WTC11 (cell line): ENCODE data around the gene RAB3A. TPM values are rescaled to one million over a fixed set of nuclear protein-coding genes. Genes with fewer than 3 reads are reported as not detected.

ENCODE experiments used
- ATAC-seq: fragments of 200-7000 bp; cut with Tn5 transposase; 2 replicates; pipeline ENCODE4 v1.10.0; 2021; ENCODE audit warnings: mild to moderate bottlenecking, moderate library complexity
- CTCF ChIA-PET: fragments of 300-600 bp; sonication (Branson Sonifier 250); formaldehyde crosslinking; loops from one replicate; lab custom pipeline; 2021; ENCODE audit warnings: antibody characterized with exemption; lab: Charles Lee
- POLR2A ChIA-PET: fragments of 350-600 bp; sonication (Branson Sonifier 250); formaldehyde crosslinking; loops from one replicate; lab custom pipeline; 2021; ENCODE audit warnings: antibody characterized with exemption; lab: Charles Lee
- DNase-seq: peaks from one replicate; pipeline ENCODE4 v3.0.0; 2021; ENCODE audit warnings: low spot score
- H3K27ac Mint-ChIP-seq: 2 replicates; pipeline ENCODE4 v1.8.0; 2021; ENCODE audit warnings: mixed read lengths
- H3K27me3 Mint-ChIP-seq: 2 replicates; pipeline ENCODE4 v1.8.0; 2021; ENCODE audit warnings: low read depth, mild to moderate bottlenecking, moderate library complexity, mixed read lengths
- H3K36me3 Mint-ChIP-seq: 2 replicates; pipeline ENCODE4 v1.8.0; 2021; ENCODE audit warnings: mixed read lengths
- H3K4me1 Mint-ChIP-seq: 2 replicates; pipeline ENCODE4 v1.8.0; 2022; ENCODE audit warnings: mixed read lengths
- H3K4me3 Mint-ChIP-seq: 2 replicates; pipeline ENCODE4 v1.8.0; 2021; ENCODE audit warnings: mild to moderate bottlenecking, moderate library complexity, mixed read lengths
- H3K9me3 Mint-ChIP-seq: 2 replicates; pipeline ENCODE4 v1.8.0; 2021; ENCODE audit warnings: mixed read lengths
- ATF1 ChIP-seq: sonication (generic); formaldehyde crosslinking; IDR thresholded peaks from 2 replicates; pipeline ENCODE4 v1.8.1; 2023; ENCODE audit warnings: mild to moderate bottlenecking, moderate library complexity, missing genetic modification reagents
- EMX1 ChIP-seq: fragments of 250-450 bp; sonication (Bioruptor Pico); IDR thresholded peaks from 2 replicates; pipeline ENCODE4 v1.8.0; 2021; ENCODE audit warnings: mild to moderate bottlenecking
- FOXK1 ChIP-seq: sonication (generic); formaldehyde crosslinking; IDR thresholded peaks from 2 replicates; pipeline ENCODE4 v1.8.0; 2022; ENCODE audit warnings: mild to moderate bottlenecking, moderate library complexity, missing genetic modification reagents
- GRHL2 ChIP-seq: fragments of 250-450 bp; sonication (Bioruptor Pico); IDR thresholded peaks from 2 replicates; pipeline ENCODE4 v1.8.0; 2022; ENCODE audit warnings: mild to moderate bottlenecking, moderate library complexity; ENCODE audit not compliant: insufficient replicate concordance, severe bottlenecking
- GTF2I ChIP-seq: fragments of 250-450 bp; sonication (Bioruptor Pico); conservative IDR thresholded peaks from 2 replicates; pipeline ENCODE4 v1.4.0; 2021; ENCODE audit warnings: mild to moderate bottlenecking
- HMGA2 ChIP-seq: fragments of 250-450 bp; sonication (Bioruptor Pico); IDR thresholded peaks from 2 replicates; pipeline ENCODE4 v1.4.0; 2021; ENCODE audit warnings: mild to moderate bottlenecking, moderate library complexity
- JAZF1 ChIP-seq: fragments of 250-450 bp; sonication (Bioruptor Pico); IDR thresholded peaks from 2 replicates; pipeline ENCODE4 v1.9.0; 2021; ENCODE audit warnings: moderate library complexity, mild to moderate bottlenecking, inconsistent platforms
- NR2C2 ChIP-seq: sonication (generic); formaldehyde crosslinking; IDR thresholded peaks from 2 replicates; pipeline ENCODE4 v1.8.0; 2022; ENCODE audit warnings: mild to moderate bottlenecking, missing genetic modification reagents
- RORB ChIP-seq: fragments of 250-450 bp; sonication (Bioruptor Pico); IDR thresholded peaks from 2 replicates; pipeline ENCODE4 v1.9.0; 2021; ENCODE audit warnings: mild to moderate bottlenecking
- ZNF219 ChIP-seq: sonication (generic); formaldehyde crosslinking; IDR thresholded peaks from 2 replicates; pipeline ENCODE4 v1.8.0; 2023; ENCODE audit warnings: missing genetic modification reagents, mild to moderate bottlenecking, borderline replicate concordance
- ZNF263 ChIP-seq: sonication (generic); formaldehyde crosslinking; IDR thresholded peaks from 2 replicates; pipeline ENCODE4 v1.8.1; 2022; ENCODE audit warnings: low read depth, mild to moderate bottlenecking, moderate library complexity, missing genetic modification reagents
- ZNF317 ChIP-seq: sonication (generic); formaldehyde crosslinking; IDR thresholded peaks from 2 replicates; pipeline ENCODE4 v1.8.1; 2023; ENCODE audit warnings: low read depth, mild to moderate bottlenecking, moderate library complexity, missing genetic modification reagents, borderline replicate concordance
- ZNF396 ChIP-seq: fragments of 250-450 bp; sonication (Bioruptor Pico); IDR thresholded peaks from 2 replicates; pipeline ENCODE4 v1.8.0; 2021; ENCODE audit warnings: mild to moderate bottlenecking, moderate library complexity, borderline replicate concordance
- ZNF416 ChIP-seq: fragments of 250-450 bp; sonication (Bioruptor Pico); IDR thresholded peaks from 2 replicates; pipeline ENCODE4 v1.9.0; 2021; ENCODE audit warnings: mild to moderate bottlenecking, inconsistent platforms
- ZNF671 ChIP-seq: fragments of 250-450 bp; sonication (Bioruptor Pico); IDR thresholded peaks from 2 replicates; pipeline ENCODE4 v1.8.0; 2021; ENCODE audit warnings: mild to moderate bottlenecking
- total RNA-seq: library from RNA; stranded (reverse); gene quantifications from 3 replicates; pipeline ENCODE4 v1.2.3, GENCODE V29; 2021
- TF ChIP-seq, protein P1 (sequence below): fragments of 250-450 bp; sonication (Bioruptor Pico); IDR thresholded peaks from 2 replicates; pipeline ENCODE4 v1.9.0; 2021; ENCODE audit warnings: mild to moderate bottlenecking, borderline replicate concordance
- TF ChIP-seq, protein P2 (sequence below): sonication (generic); formaldehyde crosslinking; IDR thresholded peaks from 2 replicates; pipeline ENCODE4 v1.8.0; 2023; ENCODE audit warnings: missing genetic modification reagents, mild to moderate bottlenecking, borderline replicate concordance
- TF ChIP-seq, protein P3 (sequence below): sonication (generic); formaldehyde crosslinking; IDR thresholded peaks from 2 replicates; pipeline ENCODE4 v1.8.1; 2022; ENCODE audit warnings: low read depth, mild to moderate bottlenecking, moderate library complexity, missing genetic modification reagents, borderline replicate concordance
- TF ChIP-seq, protein P4 (sequence below): sonication (generic); formaldehyde crosslinking; IDR thresholded peaks from 2 replicates; pipeline ENCODE4 v1.8.1; 2022; ENCODE audit warnings: mild to moderate bottlenecking, moderate library complexity, missing genetic modification reagents

The RAB3A gene
- total RNA-seq, 1 experiment from 2014 or later, result 12.2 TPM

DNA sequence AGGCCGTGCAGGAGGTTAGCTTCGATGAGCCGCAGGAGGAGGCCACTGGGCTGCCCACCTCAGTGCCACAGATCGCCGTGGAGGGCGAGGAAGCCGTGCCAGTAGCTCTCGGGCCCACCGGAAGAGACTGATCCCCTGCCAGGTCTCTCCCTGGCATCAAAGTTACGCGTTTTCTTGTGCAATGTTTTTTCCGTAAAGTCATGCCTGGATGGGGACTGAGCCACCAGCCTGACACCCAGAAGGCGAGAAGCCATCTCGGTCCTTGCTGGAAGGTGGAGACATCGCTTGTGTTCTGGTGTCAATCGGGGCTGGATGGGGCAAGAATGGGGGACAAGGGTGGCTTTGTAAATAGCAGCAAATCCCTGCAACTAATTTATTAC, 54.3 kb downstream of the RAB3A start:
- CTCF ChIA-PET, result interaction anchor here (0.9 to 1.8 kb wide), 7 partner anchors 11 to 179 kb away, joined by 3 to 9 read pairs (median 3); no protein-coding TSS in a partner anchor
- ATAC-seq (no peak), DNase-seq (no peak)
- no peaks in the 10 kb centered on the region for H3K9me3 Mint-ChIP-seq
- H3K4me1 Mint-ChIP-seq, result peaks cover 17% of the 10 kb centered on the region
- H3K36me3 Mint-ChIP-seq, result peaks cover 12% of the 10 kb centered on the region
- H3K4me3 Mint-ChIP-seq, result no peak overlapping the region
- no peak overlapping the region for H3K27ac Mint-ChIP-seq
- TF ChIP-seq RORB (CRISPR knock-in tag) (no peak), ZNF263 (no peak), ZNF219 (CRISPR knock-in tag) (no peak), ZNF317 (no peak), ATF1 (CRISPR knock-in tag) (no peak), GTF2I (no peak), GRHL2 (CRISPR knock-in tag) (no peak), ZNF396 (CRISPR knock-in tag) (no peak), NR2C2 (CRISPR knock-in tag) (no peak)
- TF ChIP-seq, protein P1, sequence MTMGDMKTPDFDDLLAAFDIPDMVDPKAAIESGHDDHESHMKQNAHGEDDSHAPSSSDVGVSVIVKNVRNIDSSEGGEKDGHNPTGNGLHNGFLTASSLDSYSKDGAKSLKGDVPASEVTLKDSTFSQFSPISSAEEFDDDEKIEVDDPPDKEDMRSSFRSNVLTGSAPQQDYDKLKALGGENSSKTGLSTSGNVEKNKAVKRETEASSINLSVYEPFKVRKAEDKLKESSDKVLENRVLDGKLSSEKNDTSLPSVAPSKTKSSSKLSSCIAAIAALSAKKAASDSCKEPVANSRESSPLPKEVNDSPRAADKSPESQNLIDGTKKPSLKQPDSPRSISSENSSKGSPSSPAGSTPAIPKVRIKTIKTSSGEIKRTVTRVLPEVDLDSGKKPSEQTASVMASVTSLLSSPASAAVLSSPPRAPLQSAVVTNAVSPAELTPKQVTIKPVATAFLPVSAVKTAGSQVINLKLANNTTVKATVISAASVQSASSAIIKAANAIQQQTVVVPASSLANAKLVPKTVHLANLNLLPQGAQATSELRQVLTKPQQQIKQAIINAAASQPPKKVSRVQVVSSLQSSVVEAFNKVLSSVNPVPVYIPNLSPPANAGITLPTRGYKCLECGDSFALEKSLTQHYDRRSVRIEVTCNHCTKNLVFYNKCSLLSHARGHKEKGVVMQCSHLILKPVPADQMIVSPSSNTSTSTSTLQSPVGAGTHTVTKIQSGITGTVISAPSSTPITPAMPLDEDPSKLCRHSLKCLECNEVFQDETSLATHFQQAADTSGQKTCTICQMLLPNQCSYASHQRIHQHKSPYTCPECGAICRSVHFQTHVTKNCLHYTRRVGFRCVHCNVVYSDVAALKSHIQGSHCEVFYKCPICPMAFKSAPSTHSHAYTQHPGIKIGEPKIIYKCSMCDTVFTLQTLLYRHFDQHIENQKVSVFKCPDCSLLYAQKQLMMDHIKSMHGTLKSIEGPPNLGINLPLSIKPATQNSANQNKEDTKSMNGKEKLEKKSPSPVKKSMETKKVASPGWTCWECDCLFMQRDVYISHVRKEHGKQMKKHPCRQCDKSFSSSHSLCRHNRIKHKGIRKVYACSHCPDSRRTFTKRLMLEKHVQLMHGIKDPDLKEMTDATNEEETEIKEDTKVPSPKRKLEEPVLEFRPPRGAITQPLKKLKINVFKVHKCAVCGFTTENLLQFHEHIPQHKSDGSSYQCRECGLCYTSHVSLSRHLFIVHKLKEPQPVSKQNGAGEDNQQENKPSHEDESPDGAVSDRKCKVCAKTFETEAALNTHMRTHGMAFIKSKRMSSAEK (CRISPR knock-in tag), result no peak
- TF ChIP-seq, protein P2, sequence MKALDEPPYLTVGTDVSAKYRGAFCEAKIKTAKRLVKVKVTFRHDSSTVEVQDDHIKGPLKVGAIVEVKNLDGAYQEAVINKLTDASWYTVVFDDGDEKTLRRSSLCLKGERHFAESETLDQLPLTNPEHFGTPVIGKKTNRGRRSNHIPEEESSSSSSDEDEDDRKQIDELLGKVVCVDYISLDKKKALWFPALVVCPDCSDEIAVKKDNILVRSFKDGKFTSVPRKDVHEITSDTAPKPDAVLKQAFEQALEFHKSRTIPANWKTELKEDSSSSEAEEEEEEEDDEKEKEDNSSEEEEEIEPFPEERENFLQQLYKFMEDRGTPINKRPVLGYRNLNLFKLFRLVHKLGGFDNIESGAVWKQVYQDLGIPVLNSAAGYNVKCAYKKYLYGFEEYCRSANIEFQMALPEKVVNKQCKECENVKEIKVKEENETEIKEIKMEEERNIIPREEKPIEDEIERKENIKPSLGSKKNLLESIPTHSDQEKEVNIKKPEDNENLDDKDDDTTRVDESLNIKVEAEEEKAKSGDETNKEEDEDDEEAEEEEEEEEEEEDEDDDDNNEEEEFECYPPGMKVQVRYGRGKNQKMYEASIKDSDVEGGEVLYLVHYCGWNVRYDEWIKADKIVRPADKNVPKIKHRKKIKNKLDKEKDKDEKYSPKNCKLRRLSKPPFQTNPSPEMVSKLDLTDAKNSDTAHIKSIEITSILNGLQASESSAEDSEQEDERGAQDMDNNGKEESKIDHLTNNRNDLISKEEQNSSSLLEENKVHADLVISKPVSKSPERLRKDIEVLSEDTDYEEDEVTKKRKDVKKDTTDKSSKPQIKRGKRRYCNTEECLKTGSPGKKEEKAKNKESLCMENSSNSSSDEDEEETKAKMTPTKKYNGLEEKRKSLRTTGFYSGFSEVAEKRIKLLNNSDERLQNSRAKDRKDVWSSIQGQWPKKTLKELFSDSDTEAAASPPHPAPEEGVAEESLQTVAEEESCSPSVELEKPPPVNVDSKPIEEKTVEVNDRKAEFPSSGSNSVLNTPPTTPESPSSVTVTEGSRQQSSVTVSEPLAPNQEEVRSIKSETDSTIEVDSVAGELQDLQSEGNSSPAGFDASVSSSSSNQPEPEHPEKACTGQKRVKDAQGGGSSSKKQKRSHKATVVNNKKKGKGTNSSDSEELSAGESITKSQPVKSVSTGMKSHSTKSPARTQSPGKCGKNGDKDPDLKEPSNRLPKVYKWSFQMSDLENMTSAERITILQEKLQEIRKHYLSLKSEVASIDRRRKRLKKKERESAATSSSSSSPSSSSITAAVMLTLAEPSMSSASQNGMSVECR (CRISPR knock-in tag), result no peak
- TF ChIP-seq, all 79 proteins: peak for 0
- H3K27me3 Mint-ChIP-seq, result no peaks in the 10 kb centered on the region
- POLR2A ChIA-PET, result no interaction called here

DNA sequence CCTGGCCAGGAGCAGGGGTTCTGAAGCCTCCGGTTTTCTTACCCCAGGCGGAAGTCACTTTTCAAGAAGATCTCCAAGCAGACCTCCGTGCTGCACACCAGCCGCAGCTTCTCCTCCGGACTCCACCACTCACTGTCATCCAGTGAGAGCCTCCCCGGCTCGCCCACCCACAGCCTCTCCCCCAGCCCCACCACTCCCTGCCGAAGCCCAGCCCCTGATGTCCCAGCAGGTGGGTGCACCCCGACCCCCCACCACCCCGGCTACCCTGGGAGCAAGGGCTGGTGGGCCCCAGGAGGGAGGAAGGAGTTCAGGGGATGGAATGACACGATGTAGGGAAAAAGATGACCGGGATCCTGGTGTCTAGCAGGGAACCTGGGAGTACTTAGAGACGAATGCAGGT, 56.4 kb downstream of the RAB3A start:
- H3K36me3 Mint-ChIP-seq, result peaks cover 15% of the 10 kb centered on the region
- ChIA-PET CTCF (no interaction called here), POLR2A (no interaction called here)
- no peak for DNase-seq
- H3K4me1 Mint-ChIP-seq, result peaks cover 9% of the 10 kb centered on the region
- H3K4me3 Mint-ChIP-seq, result no peak overlapping the region
- no peaks in the 10 kb centered on the region for H3K27me3 Mint-ChIP-seq
- ATAC-seq, result no peak
- no peak overlapping the region for H3K27ac Mint-ChIP-seq
- H3K9me3 Mint-ChIP-seq, result no peaks in the 10 kb centered on the region
- no peak for TF ChIP-seq ZNF416 (CRISPR knock-in tag)
- TF ChIP-seq JAZF1, result no peak
- no peak for TF ChIP-seq GTF2I
- no peak for TF ChIP-seq FOXK1 (CRISPR knock-in tag)
- TF ChIP-seq, protein P3, sequence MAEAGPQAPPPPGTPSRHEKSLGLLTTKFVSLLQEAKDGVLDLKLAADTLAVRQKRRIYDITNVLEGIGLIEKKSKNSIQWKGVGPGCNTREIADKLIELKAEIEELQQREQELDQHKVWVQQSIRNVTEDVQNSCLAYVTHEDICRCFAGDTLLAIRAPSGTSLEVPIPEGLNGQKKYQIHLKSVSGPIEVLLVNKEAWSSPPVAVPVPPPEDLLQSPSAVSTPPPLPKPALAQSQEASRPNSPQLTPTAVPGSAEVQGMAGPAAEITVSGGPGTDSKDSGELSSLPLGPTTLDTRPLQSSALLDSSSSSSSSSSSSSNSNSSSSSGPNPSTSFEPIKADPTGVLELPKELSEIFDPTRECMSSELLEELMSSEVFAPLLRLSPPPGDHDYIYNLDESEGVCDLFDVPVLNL (CRISPR knock-in tag), result no peak
- no peak for TF ChIP-seq HMGA2 (CRISPR knock-in tag)
- no peak for TF ChIP-seq ZNF671
- TF ChIP-seq, protein P4, sequence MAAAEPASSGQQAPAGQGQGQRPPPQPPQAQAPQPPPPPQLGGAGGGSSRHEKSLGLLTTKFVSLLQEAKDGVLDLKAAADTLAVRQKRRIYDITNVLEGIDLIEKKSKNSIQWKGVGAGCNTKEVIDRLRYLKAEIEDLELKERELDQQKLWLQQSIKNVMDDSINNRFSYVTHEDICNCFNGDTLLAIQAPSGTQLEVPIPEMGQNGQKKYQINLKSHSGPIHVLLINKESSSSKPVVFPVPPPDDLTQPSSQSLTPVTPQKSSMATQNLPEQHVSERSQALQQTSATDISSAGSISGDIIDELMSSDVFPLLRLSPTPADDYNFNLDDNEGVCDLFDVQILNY (CRISPR knock-in tag), result no peak
- TF ChIP-seq, protein P1 (CRISPR knock-in tag), result no peak
- TF ChIP-seq EMX1, result no peak
